ENCODE results near the gene DPY19L1.

DNA sequence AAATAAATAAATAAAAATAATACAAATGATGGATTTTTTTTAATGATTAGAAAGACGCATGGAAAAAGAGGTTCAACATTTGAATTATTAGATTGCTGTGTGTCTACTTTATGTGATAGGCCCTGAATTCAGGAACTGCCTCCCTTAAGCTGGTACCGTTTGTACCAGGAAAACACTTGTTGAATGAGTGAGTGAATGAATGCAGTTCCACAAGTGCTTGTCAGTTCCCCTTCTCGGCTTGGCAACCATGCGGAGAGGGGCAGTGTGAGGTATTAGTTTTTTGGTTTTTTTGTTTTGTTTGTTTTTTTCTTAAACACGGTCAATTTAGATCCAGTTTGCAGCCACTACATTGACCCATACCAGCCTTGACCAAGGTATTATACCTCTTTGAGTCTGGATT is 2.1 kb upstream of the DPY19L1 start:
- no peak for TF ChIP-seq POLR2A (IDR thresholded peaks at IDR 0.05)
- TF ChIP-seq, protein P1, sequence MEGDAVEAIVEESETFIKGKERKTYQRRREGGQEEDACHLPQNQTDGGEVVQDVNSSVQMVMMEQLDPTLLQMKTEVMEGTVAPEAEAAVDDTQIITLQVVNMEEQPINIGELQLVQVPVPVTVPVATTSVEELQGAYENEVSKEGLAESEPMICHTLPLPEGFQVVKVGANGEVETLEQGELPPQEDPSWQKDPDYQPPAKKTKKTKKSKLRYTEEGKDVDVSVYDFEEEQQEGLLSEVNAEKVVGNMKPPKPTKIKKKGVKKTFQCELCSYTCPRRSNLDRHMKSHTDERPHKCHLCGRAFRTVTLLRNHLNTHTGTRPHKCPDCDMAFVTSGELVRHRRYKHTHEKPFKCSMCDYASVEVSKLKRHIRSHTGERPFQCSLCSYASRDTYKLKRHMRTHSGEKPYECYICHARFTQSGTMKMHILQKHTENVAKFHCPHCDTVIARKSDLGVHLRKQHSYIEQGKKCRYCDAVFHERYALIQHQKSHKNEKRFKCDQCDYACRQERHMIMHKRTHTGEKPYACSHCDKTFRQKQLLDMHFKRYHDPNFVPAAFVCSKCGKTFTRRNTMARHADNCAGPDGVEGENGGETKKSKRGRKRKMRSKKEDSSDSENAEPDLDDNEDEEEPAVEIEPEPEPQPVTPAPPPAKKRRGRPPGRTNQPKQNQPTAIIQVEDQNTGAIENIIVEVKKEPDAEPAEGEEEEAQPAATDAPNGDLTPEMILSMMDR (IDR thresholded peaks at IDR 0.05), result no peak

All from adrenal gland (tissue), 5 donors.